HepG2 (cell line): ENCODE measurements around the gene NUBP2.

Source experiments
- CTCF ChIP-seq: sonication (generic); formaldehyde crosslinking; IDR thresholded peaks from 2 replicates; pipeline ENCODE4 v1.5.0; 2020; ENCODE audit warnings: mild to moderate bottlenecking, missing genetic modification reagents, moderate library complexity
- ELF4 ChIP-seq: sonication (generic); formaldehyde crosslinking; IDR thresholded peaks from 2 replicates; pipeline ENCODE4 v1.5.0; 2020; ENCODE audit warnings: missing genetic modification reagents, mild to moderate bottlenecking, moderate library complexity, borderline replicate concordance
- SRF ChIP-seq: IDR thresholded peaks from 2 replicates; pipeline ENCODE4 v1.6.1; 2011; ENCODE audit warnings: mild to moderate bottlenecking, low read depth, low read length, moderate library complexity
- SRSF1 ChIP-seq: fragments of 200-400 bp; formaldehyde crosslinking; optimal IDR thresholded peaks from 2 replicates; pipeline ENCODE3; 2017; ENCODE audit warnings: mild to moderate bottlenecking, low read depth, low read length, moderate library complexity
- USF2 ChIP-seq, 2 experiments: sonication (generic) in 1 of 2; formaldehyde crosslinking in 1 of 2; IDR thresholded peaks; 2 replicates each; pipeline versions ENCODE4 v1.5.1 to v1.6.1; 2011 to 2020; ENCODE audit warnings: borderline replicate concordance in 1 of 2, low read depth in 1 of 2, low read length in 1 of 2, mild to moderate bottlenecking in 1 of 2, missing genetic modification reagents in 1 of 2, moderate library complexity in 1 of 2
- ZFY ChIP-seq: sonication (generic); formaldehyde crosslinking; IDR thresholded peaks from 2 replicates; pipeline ENCODE4 v1.4.0; 2020; ENCODE audit warnings: missing genetic modification reagents
- TF ChIP-seq, protein P1 (sequence below): sonication (generic); formaldehyde crosslinking; IDR thresholded peaks from 2 replicates; pipeline ENCODE4 v1.5.0; 2020; ENCODE audit warnings: missing genetic modification reagents

GRCh38 chr16:1744338-1744840 lies 38.4 kb upstream of the NUBP2 start:
- TF ChIP-seq SRF (no peak), SRSF1 (no peak), ZFY (CRISPR knock-in tag) (no peak), USF2 (IDR thresholded peaks at IDR 0.05; ENCODE audit: low read depth, low read length) (no peak), USF2 (CRISPR knock-in tag; IDR thresholded peaks at IDR 0.05; ENCODE audit: borderline replicate concordance) (no peak), CTCF (CRISPR knock-in tag) (no peak), ELF4 (CRISPR knock-in tag) (no peak)
- TF ChIP-seq, protein P1, sequence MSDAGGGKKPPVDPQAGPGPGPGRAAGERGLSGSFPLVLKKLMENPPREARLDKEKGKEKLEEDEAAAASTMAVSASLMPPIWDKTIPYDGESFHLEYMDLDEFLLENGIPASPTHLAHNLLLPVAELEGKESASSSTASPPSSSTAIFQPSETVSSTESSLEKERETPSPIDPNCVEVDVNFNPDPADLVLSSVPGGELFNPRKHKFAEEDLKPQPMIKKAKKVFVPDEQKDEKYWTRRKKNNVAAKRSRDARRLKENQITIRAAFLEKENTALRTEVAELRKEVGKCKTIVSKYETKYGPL (CRISPR knock-in tag) = no peak
